Measurements from ENCODE around the gene EIF3F. TPM values are rescaled to one million over a fixed set of nuclear protein-coding genes. Genes with fewer than 3 reads are reported as not detected.

The EIF3F gene
- total and polyA plus RNA-seq, 9 of the 15 experiments (the other 6 are each of a cell fraction or from before 2014, with no cell fraction given), result 50.1 to 259 (median 135) TPM

DNA sequence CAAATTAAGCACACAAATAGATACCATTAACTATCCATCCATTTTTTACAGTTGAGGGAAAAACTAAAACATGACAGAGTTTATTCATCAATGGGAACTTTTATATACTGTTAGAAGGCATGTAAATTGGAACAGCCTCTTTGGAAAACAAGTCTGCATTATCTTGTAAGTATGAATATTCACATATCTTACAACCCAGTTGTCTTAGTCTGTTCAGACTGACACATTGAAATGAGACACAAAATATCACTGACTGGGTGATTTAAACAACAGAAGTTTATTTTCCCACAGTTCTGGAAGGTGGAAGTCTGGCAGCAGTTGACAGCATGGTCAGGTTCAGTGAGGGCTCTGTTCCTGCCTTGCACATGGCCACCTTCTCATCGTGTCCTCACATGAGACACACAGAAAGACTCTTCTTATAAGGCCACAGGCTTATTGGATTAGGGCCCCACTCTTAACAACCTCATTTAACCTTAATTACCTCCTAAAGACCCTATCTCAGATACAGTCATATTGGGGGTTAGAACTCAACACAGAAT is 5.4 kb upstream of the EIF3F start:
- no peaks in the 10 kb centered on the region for H3K9me3 ChIP-seq (replicated peaks; ENCODE audit: control insufficient read depth, insufficient read depth, low read depth, low read length)
- no peaks in the 10 kb centered on the region; a peak in 2 of 5 replicates for H3K4me1 ChIP-seq (replicated peaks in 1 of 2; ENCODE audit: control insufficient read depth in 2 of 2, insufficient read depth in 2 of 2, low read length in 2 of 2)
- no peak for ATAC-seq
- no peak overlapping the region for H2AFZ ChIP-seq (ENCODE audit: low read depth, low read length)
- no peak for FAIRE-seq
- WGBS (ENCODE audit: insufficient coverage, low coverage, missing lambda C conversion rate), result 0% methylated on average over 1 of the region's 1 CpG
- no peaks in the 10 kb centered on the region for H3K9me1 ChIP-seq (ENCODE audit: control insufficient read depth, insufficient read depth, low read length)
- H3K27me3 ChIP-seq (ENCODE audit: control insufficient read depth in 2 of 2, insufficient read depth in 2 of 2, low read length in 2 of 2), result no peaks in the 10 kb centered on the region; a peak in 1 of 5 replicates
- H3K4me3 ChIP-seq, result no peak overlapping the region
- peaks cover 2% of the 10 kb centered on the region for H3K79me2 ChIP-seq (ENCODE audit: control insufficient read depth, insufficient read depth, low read length)
- in situ Hi-C loops (cut with MboI) (no loop called here), intact Hi-C loops (cut with micrococcal nuclease) (no loop called here)
- TF ChIP-seq, protein P1, sequence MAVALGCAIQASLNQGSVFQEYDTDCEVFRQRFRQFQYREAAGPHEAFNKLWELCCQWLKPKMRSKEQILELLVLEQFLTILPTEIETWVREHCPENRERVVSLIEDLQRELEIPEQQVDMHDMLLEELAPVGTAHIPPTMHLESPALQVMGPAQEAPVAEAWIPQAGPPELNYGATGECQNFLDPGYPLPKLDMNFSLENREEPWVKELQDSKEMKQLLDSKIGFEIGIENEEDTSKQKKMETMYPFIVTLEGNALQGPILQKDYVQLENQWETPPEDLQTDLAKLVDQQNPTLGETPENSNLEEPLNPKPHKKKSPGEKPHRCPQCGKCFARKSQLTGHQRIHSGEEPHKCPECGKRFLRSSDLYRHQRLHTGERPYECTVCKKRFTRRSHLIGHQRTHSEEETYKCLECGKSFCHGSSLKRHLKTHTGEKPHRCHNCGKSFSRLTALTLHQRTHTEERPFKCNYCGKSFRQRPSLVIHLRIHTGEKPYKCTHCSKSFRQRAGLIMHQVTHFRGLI (CRISPR knock-in tag; IDR thresholded peaks at IDR 0.05), result no peak
- no peak for TF ChIP-seq FOS (IDR thresholded peaks at IDR 0.05; ENCODE audit: extremely low read depth, insufficient read length)
- TF ChIP-seq, protein P2, sequence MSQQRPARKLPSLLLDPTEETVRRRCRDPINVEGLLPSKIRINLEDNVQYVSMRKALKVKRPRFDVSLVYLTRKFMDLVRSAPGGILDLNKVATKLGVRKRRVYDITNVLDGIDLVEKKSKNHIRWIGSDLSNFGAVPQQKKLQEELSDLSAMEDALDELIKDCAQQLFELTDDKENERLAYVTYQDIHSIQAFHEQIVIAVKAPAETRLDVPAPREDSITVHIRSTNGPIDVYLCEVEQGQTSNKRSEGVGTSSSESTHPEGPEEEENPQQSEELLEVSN (IDR thresholded peaks at IDR 0.05; ENCODE audit: borderline replicate concordance in 1 of 2, extremely low read depth in 1 of 2, insufficient read depth in 1 of 2, insufficient read length in 1 of 2, low read depth in 1 of 2, low read length in 1 of 2, poor library complexity in 1 of 2, severe bottlenecking in 1 of 2), result no peak
- TF ChIP-seq L3MBTL2 (IDR thresholded peaks at IDR 0.05), result no peak
- TF ChIP-seq ARID2 (IDR thresholded peaks at IDR 0.05), result no peak
- H3K36me3 ChIP-seq (ENCODE audit: control insufficient read depth, insufficient read depth, low read length), result no peaks in the 10 kb centered on the region
- ChIA-PET CTCF (ENCODE audit: low intra/inter-chr PET ratio) (no interaction called here), POLR2A (no interaction called here)
- no peak overlapping the region for H3K9ac ChIP-seq (ENCODE audit: insufficient read depth in 1 of 2, low read depth in 2 of 2, low read length in 2 of 2)
- no peaks in the 10 kb centered on the region for H4K20me1 ChIP-seq (replicated peaks; ENCODE audit: control insufficient read depth, insufficient read depth, low read length)
- no peak overlapping the region for H3K27ac ChIP-seq (ENCODE audit: extremely low read depth, low read depth, low read length)
- no peak overlapping the region for H3K4me2 ChIP-seq (ENCODE audit: insufficient read depth, low read length)
- no TSS peak for BruUV-seq (replicated peaks)
- DNase-seq (ENCODE audit: extremely low read depth in 1 of 4, low spot score in 3 of 4), result no peak

All from K562 (cell line).